GM10266 (cell line): ENCODE measurements around the gene GGACT.

Experiments
- DNase-seq: peaks from one replicate; pipeline ENCODE4 v3.0.0; 2012; ENCODE audit errors: extremely low spot score
- CTCF ChIP-seq: IDR thresholded peaks from 2 replicates; pipeline ENCODE4 v1.5.1; 2012; ENCODE audit warnings: mild to moderate bottlenecking, low read depth; ENCODE audit not compliant: control insufficient read depth, insufficient read depth; ENCODE audit errors: missing control alignments

Gene GGACT

GRCh38 chr13:100490692-100491091 lies 97.9 kb downstream of the GGACT start:
- no peak for DNase-seq
- no peak for TF ChIP-seq CTCF

- no peak for DNase-seq
- no peak for TF ChIP-seq CTCF
These were observed 103.3 kb downstream of the GGACT start for GRCh38 chr13:100485265-100485664.

GRCh38 chr13:100484702-100485101 lies 103.9 kb downstream of the GGACT start:
- TF ChIP-seq CTCF, result no peak
- DNase-seq, result no peak

GRCh38 chr13:100483841-100484381 lies 104.7 kb downstream of the GGACT start:
- DNase-seq, result no peak
- no peak for TF ChIP-seq CTCF

GRCh38 chr13:100483139-100483538 lies 105.5 kb downstream of the GGACT start:
- no peak for TF ChIP-seq CTCF
- no peak for DNase-seq

GRCh38 chr13:100480676-100481075 lies 107.9 kb downstream of the GGACT start:
- no peak for DNase-seq
- TF ChIP-seq CTCF, result no peak
